CD14-positive monocyte (primary cell): Measurements from ENCODE around the gene NKX6-2. TPM values are rescaled to one million over a fixed set of nuclear protein-coding genes. Genes with fewer than 3 reads are reported as not detected.

Source experiments
- DNase-seq, 3 donors: peaks; one replicate each; pipeline ENCODE4 v3.0.0-alpha.2; 2011 to 2022
- H2AFZ ChIP-seq: 2 replicates; pipeline ENCODE4 v1.6.0; 2012; ENCODE audit warnings: mild to moderate bottlenecking, low read depth, low read length, inconsistent platforms; ENCODE audit not compliant: insufficient read depth, poor library complexity, severe bottlenecking
- H3K27ac ChIP-seq, 2 donors: 1 replicate in 1 of 2; 2 replicates in 1 of 2; pipeline ENCODE4 v1.5.1; 2012 to 2013; ENCODE audit warnings: low read length in 2 of 2, control low read depth in 1 of 2, inconsistent platforms in 1 of 2, low read depth in 1 of 2, mild to moderate bottlenecking in 1 of 2
- H3K27me3 ChIP-seq, 2 donors: one replicate each; pipeline versions ENCODE4 v1.6.0 to v1.6.1; 2011 to 2013; ENCODE audit warnings: low read length in 2 of 2; ENCODE audit not compliant: control insufficient read depth in 2 of 2, insufficient read depth in 2 of 2
- H3K36me3 ChIP-seq, 2 donors: replicated peaks in 1 of 2; 1 replicate in 1 of 2; 2 replicates in 1 of 2; pipeline versions ENCODE4 v1.5.1 to v1.6.1; 2012 to 2013; ENCODE audit warnings: low read length in 2 of 2, control low read depth in 1 of 2, inconsistent platforms in 1 of 2, mild to moderate bottlenecking in 1 of 2; ENCODE audit not compliant: insufficient read depth in 2 of 2, control insufficient read depth in 1 of 2
- H3K4me1 ChIP-seq, 2 donors: 1 replicate in 1 of 2; 2 replicates in 1 of 2; pipeline versions ENCODE4 v1.5.1 to v1.6.1; 2012 to 2013; ENCODE audit warnings: low read length in 2 of 2, control low read depth in 1 of 2, inconsistent platforms in 1 of 2, mild to moderate bottlenecking in 1 of 2, moderate library complexity in 1 of 2; ENCODE audit not compliant: insufficient read depth in 2 of 2, control insufficient read depth in 1 of 2
- H3K4me2 ChIP-seq: replicated peaks from 2 replicates; pipeline ENCODE3; 2012; ENCODE audit warnings: low read length, moderate library complexity, mild to moderate bottlenecking; ENCODE audit not compliant: poor library complexity, severe bottlenecking; ENCODE audit errors: extremely low read depth
- H3K4me3 ChIP-seq, 3 experiments: fragments of 200-600 bp in 1 of 3; sonication (generic) in 1 of 3; replicated peaks in 1 of 3; 1 replicate in 2 of 3; 2 replicates in 1 of 3; pipeline ENCODE4 v1.5.1; 2011 to 2013; ENCODE audit warnings: low read length in 3 of 3, mild to moderate bottlenecking in 3 of 3, control low read depth in 2 of 3, low read depth in 2 of 3, inconsistent platforms in 1 of 3, moderate library complexity in 1 of 3
- H3K79me2 ChIP-seq: 2 replicates; pipeline ENCODE4 v1.6.0; 2012; ENCODE audit warnings: mild to moderate bottlenecking, control low read depth, inconsistent platforms, low read length, moderate library complexity; ENCODE audit not compliant: insufficient read depth
- H3K9ac ChIP-seq: 2 replicates; pipeline ENCODE4 v1.6.0; 2017; ENCODE audit warnings: low read length, mild to moderate bottlenecking; ENCODE audit not compliant: insufficient read depth, poor library complexity, severe bottlenecking
- H3K9me3 ChIP-seq, 2 donors: replicated peaks in 1 of 2; 1 replicate in 1 of 2; 2 replicates in 1 of 2; pipeline versions ENCODE4 v1.5.1 to v1.6.1; 2012 to 2013; ENCODE audit warnings: low read length in 2 of 2, control low read depth in 1 of 2; ENCODE audit not compliant: control insufficient read depth in 1 of 2, insufficient read depth in 1 of 2
- H4K20me1 ChIP-seq: 2 replicates; pipeline ENCODE4 v1.6.0; 2012; ENCODE audit warnings: mild to moderate bottlenecking, low read length, control low read depth, moderate library complexity; ENCODE audit not compliant: insufficient read depth
- H3K27ac Mint-ChIP-seq, 7 donors: one replicate each; pipeline ENCODE4 v1.8.0; 2020; ENCODE audit warnings: mild to moderate bottlenecking in 7 of 7, mixed read lengths in 7 of 7, moderate library complexity in 6 of 7, inconsistent platforms in 2 of 7
- H3K27me3 Mint-ChIP-seq, 3 donors: one replicate each; pipeline ENCODE4 v1.8.0; 2021 to 2022; ENCODE audit warnings: low read depth in 3 of 3, mild to moderate bottlenecking in 3 of 3, mixed read lengths in 3 of 3, moderate library complexity in 3 of 3, inconsistent platforms in 1 of 3
- H3K36me3 Mint-ChIP-seq, 2 donors: one replicate each; pipeline ENCODE4 v1.8.0; 2020; ENCODE audit warnings: mixed read lengths in 2 of 2, inconsistent platforms in 1 of 2, mild to moderate bottlenecking in 1 of 2
- H3K4me1 Mint-ChIP-seq: one replicate; pipeline ENCODE4 v1.8.0; 2020; ENCODE audit warnings: mild to moderate bottlenecking, mixed read lengths
- H3K4me3 Mint-ChIP-seq, 2 donors: one replicate each; pipeline ENCODE4 v1.8.0; 2020; ENCODE audit warnings: mild to moderate bottlenecking in 2 of 2, mixed read lengths in 2 of 2, moderate library complexity in 1 of 2
- H3K9me3 Mint-ChIP-seq, 7 donors: one replicate each; pipeline ENCODE4 v1.8.0; 2020 to 2022; ENCODE audit warnings: mixed read lengths in 7 of 7, mild to moderate bottlenecking in 6 of 7, moderate library complexity in 6 of 7, inconsistent platforms in 2 of 7
- WGBS: methylation state at CpG from one replicate; pipeline ENCODE4 v1.1.5; 2013; ENCODE audit warnings: missing lambda C conversion rate; ENCODE audit not compliant: insufficient coverage; 5-methylcytosine and 5-hydroxymethylcytosine counted together
- intact Hi-C, 2 donors: fragments of 100-400 bp; cut with micrococcal nuclease; formaldehyde crosslinking; loops; one replicate each; pipeline versions ENCODE4 v1.15.0 to v1.15.1; 2023
- polyA plus RNA-seq, 3 donors: library from polyadenylated mRNA; depleted of rRNA in 1 of 3; unstranded in 2 of 3; stranded (reverse) in 1 of 3; fragments of 300-500 nt in 2 of 3; fragments of >200 nt in 1 of 3; fragmentation: Illumina TruSeq in 2 of 3; gene quantifications; 1 replicate in 2 of 3; 2 replicates in 1 of 3; pipeline ENCODE4 v1.2.3, GENCODE V29; 2012 to 2021
- TF ChIP-seq, protein P1 (sequence below): fragments of 200-600 bp; IDR thresholded peaks from one replicate; pipeline ENCODE4 v1.8.0; 2022; ENCODE audit warnings: antibody characterized with exemption, mild to moderate bottlenecking

NKX6-2 gene
- polyA plus RNA-seq, 3 donors = not detected

DNA sequence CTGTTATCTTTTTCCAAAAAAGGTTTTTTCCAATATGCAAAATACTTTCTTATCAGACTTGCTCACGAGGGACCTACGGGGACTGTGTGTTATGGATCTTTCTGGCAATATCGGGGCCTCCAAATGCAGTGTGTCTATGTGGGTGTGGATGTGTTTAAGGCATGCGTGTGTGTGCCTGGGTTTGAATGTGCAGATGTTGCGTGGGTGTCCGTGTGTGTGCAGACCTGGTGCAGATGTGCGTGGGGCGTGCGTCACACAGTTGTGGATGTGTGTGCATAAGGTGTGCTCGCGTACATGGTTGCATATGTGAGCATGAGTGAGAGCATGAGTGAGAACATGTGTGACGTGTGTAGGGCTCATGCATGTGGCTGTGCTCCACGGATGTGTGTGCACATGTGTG is 19.7 kb downstream of the NKX6-2 start:
- H3K27ac Mint-ChIP-seq = peak overlapping the region in 1 of 7 donors; percentile 36
- no peak for DNase-seq
- Histone ChIP-seq H4K20me1 (no peaks in the 10 kb centered on the region), H3K27ac (no peak overlapping the region), H3K36me3 (peaks cover 31 to 54% of the 10 kb centered on the region in 2 donors), H3K4me2 (no peak overlapping the region), H3K4me1 (no peaks in the 10 kb centered on the region), H3K27me3 (no peaks in the 10 kb centered on the region), H3K9ac (no peak overlapping the region), H2AFZ (no peak overlapping the region), H3K9me3 (peaks cover 39 to 45% of the 10 kb centered on the region in 2 donors), H3K79me2 (no peaks in the 10 kb centered on the region), H3K4me3 (no peak overlapping the region)
- TF ChIP-seq, protein P1, sequence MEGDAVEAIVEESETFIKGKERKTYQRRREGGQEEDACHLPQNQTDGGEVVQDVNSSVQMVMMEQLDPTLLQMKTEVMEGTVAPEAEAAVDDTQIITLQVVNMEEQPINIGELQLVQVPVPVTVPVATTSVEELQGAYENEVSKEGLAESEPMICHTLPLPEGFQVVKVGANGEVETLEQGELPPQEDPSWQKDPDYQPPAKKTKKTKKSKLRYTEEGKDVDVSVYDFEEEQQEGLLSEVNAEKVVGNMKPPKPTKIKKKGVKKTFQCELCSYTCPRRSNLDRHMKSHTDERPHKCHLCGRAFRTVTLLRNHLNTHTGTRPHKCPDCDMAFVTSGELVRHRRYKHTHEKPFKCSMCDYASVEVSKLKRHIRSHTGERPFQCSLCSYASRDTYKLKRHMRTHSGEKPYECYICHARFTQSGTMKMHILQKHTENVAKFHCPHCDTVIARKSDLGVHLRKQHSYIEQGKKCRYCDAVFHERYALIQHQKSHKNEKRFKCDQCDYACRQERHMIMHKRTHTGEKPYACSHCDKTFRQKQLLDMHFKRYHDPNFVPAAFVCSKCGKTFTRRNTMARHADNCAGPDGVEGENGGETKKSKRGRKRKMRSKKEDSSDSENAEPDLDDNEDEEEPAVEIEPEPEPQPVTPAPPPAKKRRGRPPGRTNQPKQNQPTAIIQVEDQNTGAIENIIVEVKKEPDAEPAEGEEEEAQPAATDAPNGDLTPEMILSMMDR = no peak
- H3K36me3 Mint-ChIP-seq = peaks cover 50 to 76% of the 10 kb centered on the region in 2 donors
- WGBS = 97% methylated on average over 13 of the region's 13 CpGs
- no peaks in the 10 kb centered on the region for H3K4me1 Mint-ChIP-seq
- peaks cover 0 to 2% (median 0%) of the 10 kb centered on the region in 3 donors for H3K27me3 Mint-ChIP-seq
- H3K9me3 Mint-ChIP-seq = peaks cover 27 to 57% (median 39%) of the 10 kb centered on the region in 7 donors
- intact Hi-C loops = no loop called here
- H3K4me3 Mint-ChIP-seq = no peak overlapping the region

DNA sequence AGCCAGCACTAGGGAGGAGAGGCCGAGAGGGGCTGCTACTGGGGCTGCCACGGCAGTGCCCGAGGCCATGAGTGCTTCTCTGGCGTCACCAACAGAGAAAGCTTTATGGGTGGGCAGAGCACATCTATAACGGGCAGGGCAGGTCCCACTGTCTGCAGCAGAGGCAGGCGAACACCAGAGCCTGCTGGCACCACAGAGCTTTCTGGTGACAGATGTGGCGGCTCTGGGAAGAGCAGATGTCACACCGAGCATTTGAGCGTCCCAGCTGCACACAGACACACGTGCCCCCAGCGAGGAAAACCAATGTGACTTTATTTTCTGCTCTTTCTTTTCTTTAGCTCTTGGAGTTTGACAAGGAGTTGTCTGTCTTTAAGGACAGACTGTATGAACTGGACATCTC is 20.5 kb downstream of the NKX6-2 start:
- H3K4me1 Mint-ChIP-seq = no peaks in the 10 kb centered on the region
- peaks cover 47 to 74% of the 10 kb centered on the region in 2 donors for H3K36me3 Mint-ChIP-seq
- Histone ChIP-seq H3K36me3 (peaks cover 28 to 46% of the 10 kb centered on the region in 2 donors), H3K9me3 (peaks cover 30 to 36% of the 10 kb centered on the region in 2 donors), H4K20me1 (no peaks in the 10 kb centered on the region), H3K4me2 (no peak overlapping the region), H2AFZ (no peak overlapping the region), H3K27me3 (no peaks in the 10 kb centered on the region), H3K79me2 (no peaks in the 10 kb centered on the region), H3K4me1 (no peaks in the 10 kb centered on the region), H3K4me3 (no peak overlapping the region), H3K27ac (no peak overlapping the region), H3K9ac (no peak overlapping the region)
- no peak overlapping the region for H3K4me3 Mint-ChIP-seq
- peaks cover 26 to 48% (median 38%) of the 10 kb centered on the region in 7 donors for H3K9me3 Mint-ChIP-seq
- 98% methylated on average over 11 of the region's 11 CpGs for WGBS
- TF ChIP-seq, protein P1 = no peak
- no peak for DNase-seq
- intact Hi-C loops = no loop called here
- H3K27me3 Mint-ChIP-seq = peaks cover 0 to 2% (median 0%) of the 10 kb centered on the region in 3 donors
- H3K27ac Mint-ChIP-seq = no peak overlapping the region
